Glutamatergic neuron (in vitro differentiated cells): ENCODE data around the gene TPO. TPM values are rescaled to one million over a fixed set of nuclear protein-coding genes. Genes with fewer than 3 reads are reported as not detected.

ENCODE experiments used
- DNase-seq: peaks from one replicate; pipeline ENCODE4 v3.0.0; 2022
- H3K27ac Mint-ChIP-seq: one replicate; pipeline ENCODE4 v1.8.0; 2020; ENCODE audit warnings: mild to moderate bottlenecking, mixed read lengths, inconsistent platforms; ENCODE audit not compliant: unreplicated experiment
- H3K27me3 Mint-ChIP-seq: one replicate; pipeline ENCODE4 v1.8.0; 2020; ENCODE audit warnings: mild to moderate bottlenecking, moderate library complexity, mixed read lengths, inconsistent platforms; ENCODE audit not compliant: unreplicated experiment
- H3K36me3 Mint-ChIP-seq: one replicate; pipeline ENCODE4 v1.8.0; 2020; ENCODE audit warnings: mild to moderate bottlenecking, mixed read lengths, inconsistent platforms; ENCODE audit not compliant: unreplicated experiment
- H3K4me1 Mint-ChIP-seq: one replicate; pipeline ENCODE4 v1.8.0; 2020; ENCODE audit warnings: mild to moderate bottlenecking, low read depth, mixed read lengths, inconsistent platforms; ENCODE audit not compliant: unreplicated experiment
- H3K4me3 Mint-ChIP-seq: one replicate; pipeline ENCODE4 v1.8.0; 2020; ENCODE audit warnings: mild to moderate bottlenecking, mixed read lengths, inconsistent platforms; ENCODE audit not compliant: unreplicated experiment
- H3K9me3 Mint-ChIP-seq: one replicate; pipeline ENCODE4 v1.8.0; 2020; ENCODE audit warnings: mild to moderate bottlenecking, moderate library complexity, mixed read lengths, inconsistent platforms; ENCODE audit not compliant: unreplicated experiment
- total RNA-seq: library from RNA; stranded (reverse); fragmentation: NEBNext Ultra II Directional; extraction: Animal tissue kit (Norgen Biotek cat#: 25700); gene quantifications from one replicate; pipeline ENCODE4 v1.2.1, GENCODE V29; 2021; ENCODE audit not compliant: unreplicated experiment
- TF ChIP-seq, protein P1 (sequence below): fragments of 200-600 bp; sonication (generic); IDR thresholded peaks from one replicate; pipeline ENCODE4 v1.5.0; 2021; ENCODE audit not compliant: partially characterized antibody, unreplicated experiment

Gene TPO
- total RNA-seq, 1 donor from 2014 or later = not detected

DNA sequence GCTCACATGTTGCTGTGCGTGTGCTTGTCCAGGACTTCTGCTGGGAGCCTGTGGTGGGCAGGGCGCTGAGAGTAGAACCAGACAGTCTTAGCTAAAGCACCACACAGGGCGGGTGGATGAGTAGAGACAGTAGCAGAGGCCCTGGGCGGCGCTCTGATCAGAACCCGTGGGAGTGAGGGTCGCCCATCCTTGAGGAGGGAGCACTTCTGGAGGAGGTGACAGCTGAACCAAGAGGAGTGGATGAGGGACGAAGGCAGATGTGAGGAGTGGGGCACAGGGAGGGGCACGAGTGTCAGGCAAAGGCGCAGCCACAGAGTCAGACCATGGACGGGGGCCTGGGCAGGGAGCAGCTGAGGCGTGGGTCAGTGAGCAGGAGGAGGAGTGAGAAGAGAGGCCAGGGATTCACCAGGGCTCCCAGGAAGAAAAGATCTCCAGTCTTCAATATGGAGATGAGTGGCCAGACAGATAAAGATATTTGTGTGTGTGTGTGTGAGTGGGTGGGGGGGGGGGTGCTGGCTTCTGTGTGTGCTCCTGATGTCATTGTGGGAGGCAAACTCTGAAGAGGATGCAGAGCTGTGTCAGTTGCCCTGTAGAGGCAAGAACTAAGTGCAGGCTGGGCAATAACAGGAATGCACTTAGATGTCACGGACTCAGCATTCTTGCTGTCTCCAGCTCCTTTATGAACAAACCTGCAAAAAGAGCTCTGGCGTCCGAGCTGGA lies 79.6 kb downstream of the TPO start:
- peaks cover 3% of the 10 kb centered on the region for H3K4me1 Mint-ChIP-seq
- H3K36me3 Mint-ChIP-seq = no peaks in the 10 kb centered on the region
- TF ChIP-seq, protein P1, sequence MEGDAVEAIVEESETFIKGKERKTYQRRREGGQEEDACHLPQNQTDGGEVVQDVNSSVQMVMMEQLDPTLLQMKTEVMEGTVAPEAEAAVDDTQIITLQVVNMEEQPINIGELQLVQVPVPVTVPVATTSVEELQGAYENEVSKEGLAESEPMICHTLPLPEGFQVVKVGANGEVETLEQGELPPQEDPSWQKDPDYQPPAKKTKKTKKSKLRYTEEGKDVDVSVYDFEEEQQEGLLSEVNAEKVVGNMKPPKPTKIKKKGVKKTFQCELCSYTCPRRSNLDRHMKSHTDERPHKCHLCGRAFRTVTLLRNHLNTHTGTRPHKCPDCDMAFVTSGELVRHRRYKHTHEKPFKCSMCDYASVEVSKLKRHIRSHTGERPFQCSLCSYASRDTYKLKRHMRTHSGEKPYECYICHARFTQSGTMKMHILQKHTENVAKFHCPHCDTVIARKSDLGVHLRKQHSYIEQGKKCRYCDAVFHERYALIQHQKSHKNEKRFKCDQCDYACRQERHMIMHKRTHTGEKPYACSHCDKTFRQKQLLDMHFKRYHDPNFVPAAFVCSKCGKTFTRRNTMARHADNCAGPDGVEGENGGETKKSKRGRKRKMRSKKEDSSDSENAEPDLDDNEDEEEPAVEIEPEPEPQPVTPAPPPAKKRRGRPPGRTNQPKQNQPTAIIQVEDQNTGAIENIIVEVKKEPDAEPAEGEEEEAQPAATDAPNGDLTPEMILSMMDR = no peak
- H3K27ac Mint-ChIP-seq = no peak overlapping the region
- DNase-seq = no peak
- peaks cover 10% of the 10 kb centered on the region for H3K27me3 Mint-ChIP-seq
- H3K9me3 Mint-ChIP-seq = peaks cover 2% of the 10 kb centered on the region
- no peak overlapping the region for H3K4me3 Mint-ChIP-seq

DNA sequence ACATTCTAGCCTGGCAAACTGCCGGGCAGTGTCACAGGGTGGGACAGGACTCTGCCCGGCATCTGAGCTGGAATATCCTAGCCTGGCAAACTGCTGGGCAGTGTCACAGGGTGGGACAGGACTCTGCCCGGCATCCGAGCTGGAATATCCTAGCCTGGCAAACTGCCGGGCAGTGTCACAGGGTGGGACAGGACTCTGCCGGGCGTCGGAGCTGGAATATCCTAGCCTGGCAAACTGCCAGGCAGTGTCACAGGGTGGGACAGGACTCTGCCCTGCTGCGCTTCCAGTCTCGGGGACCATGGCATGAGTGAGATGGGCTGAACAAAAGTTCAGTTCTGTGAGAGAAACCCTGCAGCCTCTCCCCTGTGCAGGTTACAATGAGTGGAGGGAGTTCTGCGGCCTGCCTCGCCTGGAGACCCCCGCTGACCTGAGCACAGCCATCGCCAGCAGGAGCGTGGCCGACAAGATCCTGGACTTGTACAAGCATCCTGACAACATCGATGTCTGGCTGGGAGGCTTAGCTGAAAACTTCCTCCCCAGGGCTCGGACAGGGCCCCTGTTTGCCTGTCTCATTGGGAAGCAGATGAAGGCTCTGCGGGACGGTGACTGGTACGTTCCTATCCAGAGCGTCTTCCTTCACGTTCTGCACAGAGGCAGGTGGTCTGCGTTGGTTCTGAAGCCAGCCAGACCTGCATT lies 80.3 kb downstream of the TPO start:
- peaks cover 10% of the 10 kb centered on the region for H3K27me3 Mint-ChIP-seq
- no peaks in the 10 kb centered on the region for H3K36me3 Mint-ChIP-seq
- no peak overlapping the region for H3K27ac Mint-ChIP-seq
- peaks cover 3% of the 10 kb centered on the region for H3K4me1 Mint-ChIP-seq
- no peak overlapping the region for H3K4me3 Mint-ChIP-seq
- peaks cover 2% of the 10 kb centered on the region for H3K9me3 Mint-ChIP-seq
- no peak for DNase-seq
- TF ChIP-seq, protein P1 = no peak

DNA sequence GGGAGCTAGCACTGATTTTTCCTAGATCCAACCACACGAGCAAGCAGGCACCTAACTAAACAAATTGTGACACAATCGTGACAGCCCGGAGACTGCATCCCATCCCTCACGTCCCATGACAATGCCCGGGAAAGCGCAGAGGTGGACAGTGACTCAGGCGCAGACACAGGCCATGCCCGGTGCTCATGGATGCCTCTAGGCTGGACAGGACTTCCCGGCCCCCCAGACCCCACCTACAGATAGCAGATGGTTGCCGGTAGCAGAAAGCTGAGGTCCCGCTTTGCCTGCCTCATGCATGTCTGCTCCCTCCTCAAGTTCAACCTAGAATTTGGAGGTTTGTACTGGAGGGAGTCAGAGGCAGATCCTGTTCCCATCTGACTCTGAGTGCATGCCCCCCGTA lies 81.0 kb downstream of the TPO start:
- Mint-ChIP-seq H3K36me3 (no peaks in the 10 kb centered on the region), H3K27me3 (peaks cover 9% of the 10 kb centered on the region), H3K27ac (no peak overlapping the region), H3K4me1 (peaks cover 6% of the 10 kb centered on the region), H3K4me3 (no peak overlapping the region), H3K9me3 (peaks cover 2% of the 10 kb centered on the region)
- TF ChIP-seq, protein P1 = no peak
- DNase-seq = no peak

DNA sequence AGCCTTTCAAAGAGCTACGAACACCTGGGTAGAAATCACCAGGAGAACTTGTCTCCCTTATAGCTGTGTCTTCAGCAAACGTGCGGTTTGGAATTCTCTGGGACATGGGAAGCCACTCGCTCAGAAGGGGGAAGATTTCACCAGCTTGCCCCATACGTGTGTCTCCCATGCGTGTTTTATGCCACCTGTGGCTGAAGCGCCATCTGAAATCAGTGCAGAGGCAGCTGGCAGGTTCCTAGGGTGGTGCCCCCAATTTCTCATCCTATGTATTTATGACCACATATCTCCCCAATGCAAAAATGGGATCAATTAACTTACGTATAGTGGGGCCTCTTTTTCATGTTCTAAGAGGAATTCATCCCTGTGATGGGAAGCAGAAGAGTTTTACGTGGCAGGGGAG lies 81.6 kb downstream of the TPO start:
- TF ChIP-seq, protein P1 = no peak
- H3K4me1 Mint-ChIP-seq = peaks cover 6% of the 10 kb centered on the region
- H3K4me3 Mint-ChIP-seq = no peak overlapping the region
- H3K27me3 Mint-ChIP-seq = peaks cover 6% of the 10 kb centered on the region
- H3K27ac Mint-ChIP-seq = no peak overlapping the region
- no peak for DNase-seq
- H3K36me3 Mint-ChIP-seq = no peaks in the 10 kb centered on the region
- no peaks in the 10 kb centered on the region for H3K9me3 Mint-ChIP-seq
